NOMO-1 treated with dmso at 0.1 percent for 144 hours (cell line): ENCODE data around the gene HTR7.
"Not testable (repeated sequence)": the region's sequence is repeated elsewhere in the genome, so short reads cannot be mapped to it uniquely, and the experiment has no call there.

Experiments
- DNase-seq: peaks from one replicate; lab custom pipeline; 2025; ENCODE audit not compliant: unreplicated experiment; lab: John Stamatoyannopoulos, UW

Gene HTR7

GRCh38 chr10:90857635-90858460 is at the start of gene HTR7:
Gene HTR7, minus strand, starts transcription at chr10:90858039. Its CDS starts 368 bp downstream, at chr10:90857671.
- no peak for DNase-seq

- no peak for DNase-seq
Observed at GRCh38 chr10:90906596-90906995, 48.8 kb upstream of the HTR7 start.

GRCh38 chr10:90905925-90906324 is 48.1 kb upstream of the HTR7 start:
- DNase-seq = no peak

GRCh38 chr10:90896916-90897315 is 39.1 kb upstream of the HTR7 start:
- not testable (repeated sequence) for DNase-seq

GRCh38 chr10:90893190-90893589 is 35.4 kb upstream of the HTR7 start:
- DNase-seq = no peak

- no peak for DNase-seq
Observed at GRCh38 chr10:90890347-90890746, 32.5 kb upstream of the HTR7 start.

GRCh38 chr10:90889636-90890035 is 31.8 kb upstream of the HTR7 start:
- no peak for DNase-seq

GRCh38 chr10:90888387-90888786 is 30.5 kb upstream of the HTR7 start:
- no peak for DNase-seq

GRCh38 chr10:90887555-90887954 is 29.7 kb upstream of the HTR7 start:
- no peak for DNase-seq

- DNase-seq = no peak
Observed at GRCh38 chr10:90885176-90885575, 27.3 kb upstream of the HTR7 start.

- no peak for DNase-seq
Observed at GRCh38 chr10:90884431-90884830, 26.6 kb upstream of the HTR7 start.

- DNase-seq = peak; percentile 17
Observed at GRCh38 chr10:90880059-90880719, 22.4 kb upstream of the HTR7 start.

GRCh38 chr10:90879062-90879461 is 21.2 kb upstream of the HTR7 start:
- no peak for DNase-seq

- DNase-seq = no peak
Observed at GRCh38 chr10:90872648-90873020, 14.8 kb upstream of the HTR7 start.

- peak; percentile 74 for DNase-seq
Observed at GRCh38 chr10:90871766-90872647, 14.2 kb upstream of the HTR7 start, which contains the start of gene RPP30. Gene RPP30, plus strand, starts transcription at chr10:90871974. Its CDS starts 13 bp downstream, at chr10:90871987.

GRCh38 chr10:90871279-90871765 is 13.5 kb upstream of the HTR7 start:
- DNase-seq = no peak

GRCh38 chr10:90866050-90866598 is 8.3 kb upstream of the HTR7 start:
- no peak for DNase-seq

GRCh38 chr10:90865401-90865800 is 7.6 kb upstream of the HTR7 start:
- DNase-seq = no peak

- DNase-seq = no peak
Observed at GRCh38 chr10:90862908-90863514, 5.2 kb upstream of the HTR7 start.

GRCh38 chr10:90860790-90861189 is 3.0 kb upstream of the HTR7 start:
- no peak for DNase-seq
